LHCN-M2 (cell line): Measurements from ENCODE around the gene SPNS1. TPM values are rescaled to one million over a fixed set of nuclear protein-coding genes. Genes with fewer than 3 reads are reported as not detected.
"Not testable (repeated sequence)": the region's sequence is repeated elsewhere in the genome, so short reads cannot be mapped to it uniquely, and the experiment has no call there.

ENCODE experiments used
- DNase-seq: peaks from one replicate; pipeline ENCODE4 v3.0.0-alpha.2; 2012; ENCODE audit warnings: low read depth
- polyA plus RNA-seq: library from polyadenylated mRNA; unstranded; fragments of >200 nt; gene quantifications from one replicate; pipeline ENCODE4 v1.2.1, GENCODE V29; 2012; ENCODE audit warnings: missing spikeins
- total RNA-seq: library from RNA; depleted of rRNA; stranded (reverse); fragments of >200 nt; gene quantifications from 2 replicates; pipeline ENCODE4 v1.2.3, GENCODE V29; 2014; rRNA removed

SPNS1 gene
- 23.6 and 26.1 TPM in 2 replicates for total RNA-seq
- 33.8 TPM for polyA plus RNA-seq

- peak; percentile 96 for DNase-seq
Observed at GRCh38 chr16:28974437-28975157, at the start of gene SPNS1. SPNS1 (plus strand) TSS chr16:28974778; CDS start chr16:28975152, 374 bp downstream.

GRCh38 chr16:28925386-28926228 lies 49.0 kb upstream of the SPNS1 start:
- peak; percentile 83 for DNase-seq

GRCh38 chr16:28926284-28926683 lies 48.3 kb upstream of the SPNS1 start:
- DNase-seq, result not testable (repeated sequence)

GRCh38 chr16:28927815-28928214 lies 46.8 kb upstream of the SPNS1 start:
- DNase-seq, result no peak

GRCh38 chr16:28930203-28930602 lies 44.4 kb upstream of the SPNS1 start:
- DNase-seq, result no peak

DNA sequence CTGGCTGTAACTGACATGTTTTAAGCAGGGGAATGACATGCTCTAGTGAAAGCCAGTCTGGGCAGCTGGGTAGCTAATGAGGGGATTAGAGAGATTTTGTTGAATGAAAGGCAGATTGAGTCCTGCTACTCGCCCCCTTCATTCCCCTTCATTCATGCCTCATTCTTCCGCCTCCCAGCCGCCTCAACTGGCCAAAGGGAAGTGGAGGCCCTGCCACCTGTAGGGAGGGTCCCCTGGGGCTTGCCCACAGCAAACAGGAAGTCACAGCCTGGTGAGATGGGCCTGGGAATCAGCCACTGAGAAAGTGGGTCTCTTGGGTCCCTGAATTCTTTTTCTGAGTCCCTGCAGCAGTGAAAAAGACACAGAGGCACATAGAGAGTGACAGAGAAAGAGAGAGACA lies 43.9 kb upstream of the SPNS1 start:
- no peak for DNase-seq

GRCh38 chr16:28931801-28932225 lies 42.8 kb upstream of the SPNS1 start, which contains the start of gene CD19:
CD19 (plus strand) TSS chr16:28931971; CDS start chr16:28932001, 30 bp downstream.
- no peak for DNase-seq

GRCh38 chr16:28932339-28933141 lies 42.0 kb upstream of the SPNS1 start:
- DNase-seq, result no peak

GRCh38 chr16:28933171-28933570 lies 41.4 kb upstream of the SPNS1 start:
- DNase-seq, result no peak

- peak; percentile 28 for DNase-seq
Observed at GRCh38 chr16:28935346-28935745, 39.2 kb upstream of the SPNS1 start.

- peak; percentile 70 for DNase-seq
Observed at GRCh38 chr16:28935924-28936783, 38.4 kb upstream of the SPNS1 start.

- DNase-seq, result no peak
Observed at GRCh38 chr16:28936784-28937155, 37.8 kb upstream of the SPNS1 start.

GRCh38 chr16:28937222-28937876 lies 37.2 kb upstream of the SPNS1 start:
- DNase-seq, result no peak

DNA sequence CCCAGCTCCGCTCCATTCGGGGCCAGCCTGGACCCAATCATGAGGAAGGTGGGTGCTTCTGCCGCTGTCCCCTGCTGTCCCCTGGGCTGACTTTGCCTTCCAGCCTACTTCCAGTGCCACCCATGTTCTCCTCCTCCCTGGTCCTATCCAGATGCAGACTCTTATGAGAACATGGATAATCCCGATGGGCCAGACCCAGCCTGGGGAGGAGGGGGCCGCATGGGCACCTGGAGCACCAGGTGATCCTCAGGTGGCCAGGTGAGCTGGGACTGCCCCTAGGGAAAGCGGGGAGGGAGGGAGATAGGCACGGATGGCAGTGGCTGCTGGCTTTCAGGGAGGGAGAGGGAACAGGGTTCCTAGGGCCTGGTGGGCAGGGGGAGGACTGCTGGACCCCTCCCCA lies 35.9 kb upstream of the SPNS1 start:
- DNase-seq, result no peak

GRCh38 chr16:28939825-28940224 lies 34.8 kb upstream of the SPNS1 start:
- not testable (repeated sequence) for DNase-seq

- no peak for DNase-seq
Observed at GRCh38 chr16:28943281-28943680, 31.3 kb upstream of the SPNS1 start.

- DNase-seq, result no peak
Observed at GRCh38 chr16:28946681-28947080, 27.9 kb upstream of the SPNS1 start.

- DNase-seq, result peak; percentile 100
Observed at GRCh38 chr16:28950648-28951409, 23.7 kb upstream of the SPNS1 start, which contains the start of gene NFATC2IP. NFATC2IP (plus strand) TSS chr16:28950937; CDS start chr16:28951012, 75 bp downstream.

DNA sequence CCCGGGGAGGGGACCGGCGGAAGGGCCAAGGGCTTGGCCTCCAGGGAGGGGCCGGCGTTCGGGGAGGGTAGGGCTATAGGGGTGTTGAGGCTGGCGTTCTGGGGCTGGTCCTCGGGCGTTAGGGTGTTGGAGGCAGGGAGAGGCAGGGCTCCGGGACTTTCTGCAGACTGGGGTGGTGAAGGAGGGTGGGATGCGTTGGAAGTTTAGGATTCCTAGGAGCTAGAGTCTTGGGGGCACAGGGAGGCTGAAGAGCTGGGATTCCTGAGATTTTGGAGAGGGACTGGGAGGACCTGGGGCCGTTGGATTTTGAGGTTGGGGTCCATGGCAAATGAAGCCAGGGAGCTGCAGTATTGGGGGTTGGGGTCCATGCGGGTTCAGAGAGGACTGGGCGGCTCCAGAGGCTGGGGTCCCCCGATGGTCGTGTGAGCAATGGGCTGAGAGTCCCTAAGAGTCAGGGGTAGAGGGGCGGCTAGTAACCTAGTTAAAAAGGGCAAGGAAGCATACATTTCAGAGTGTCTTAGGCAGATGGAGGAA lies 23.1 kb upstream of the SPNS1 start:
- DNase-seq, result no peak
